HepG2 (cell line): ENCODE data around the gene FAM131C. TPM values are rescaled to one million over a fixed set of nuclear protein-coding genes. Genes with fewer than 3 reads are reported as not detected.

Experiments used
- DDIT3 ChIP-seq: sonication (generic); formaldehyde crosslinking; IDR thresholded peaks from 2 replicates; pipeline ENCODE4 v1.4.0; 2020; ENCODE audit warnings: mild to moderate bottlenecking, missing genetic modification reagents
- DNMT1 ChIP-seq: sonication (generic); formaldehyde crosslinking; IDR thresholded peaks from 2 replicates; pipeline ENCODE4 v1.5.1; 2020; ENCODE audit warnings: mild to moderate bottlenecking, missing genetic modification reagents
- FOXO4 ChIP-seq: sonication (generic); formaldehyde crosslinking; conservative IDR thresholded peaks from 2 replicates; pipeline ENCODE4 v1.8.1; 2023; ENCODE audit warnings: missing genetic modification reagents
- GTF2F1 ChIP-seq: fragments of 150-350 bp; IDR thresholded peaks from 2 replicates; pipeline ENCODE4 v1.6.1; 2014; ENCODE audit warnings: low read length
- HDAC1 ChIP-seq: sonication (generic); formaldehyde crosslinking; IDR thresholded peaks from 2 replicates; pipeline ENCODE4 v1.5.1; 2020; ENCODE audit warnings: mild to moderate bottlenecking, missing genetic modification reagents
- JUND ChIP-seq: sonication (generic); formaldehyde crosslinking; IDR thresholded peaks from 2 replicates; pipeline ENCODE4 v1.8.0; 2022; ENCODE audit warnings: mild to moderate bottlenecking, missing genetic modification reagents
- POGZ ChIP-seq: sonication (generic); formaldehyde crosslinking; IDR thresholded peaks from 2 replicates; pipeline ENCODE4 v1.4.0; 2020; ENCODE audit warnings: mild to moderate bottlenecking, missing genetic modification reagents
- ZBTB2 ChIP-seq: sonication (generic); formaldehyde crosslinking; IDR thresholded peaks from 2 replicates; pipeline ENCODE4 v1.8.0; 2022; ENCODE audit warnings: low read depth, missing genetic modification reagents
- ZFP36 ChIP-seq: fragments of 150-350 bp; IDR thresholded peaks from 2 replicates; pipeline ENCODE4 v1.6.1; 2018; ENCODE audit warnings: borderline replicate concordance, low read length, low read depth; ENCODE audit not compliant: partially characterized antibody
- polyA plus RNA-seq, 8 experiments: library from polyadenylated mRNA; depleted of rRNA in 3 of 8; stranded (reverse) in 7 of 8; unstranded in 1 of 8; fragments of >200 nt; fragmentation: Illumina TruSeq in 4 of 8; extraction: Trizol in 4 of 8; gene quantifications; 2 replicates each; pipeline versions ENCODE4 v1.2.1 to v1.2.3, GENCODE V29; 2011 to 2016; ENCODE audit warnings: low read depth in 4 of 8, missing spikeins in 1 of 8, mixed read lengths in 1 of 8; ENCODE audit not compliant: insufficient read depth in 1 of 8
- total RNA-seq, 5 experiments: library from RNA; depleted of rRNA; stranded (reverse); fragments of >200 nt; fragmentation: Illumina TruSeq; extraction: Trizol; gene quantifications; 2 replicates each; pipeline ENCODE4 v1.2.3, GENCODE V29; 2016; ENCODE audit warnings: low read depth in 1 of 5
- TF ChIP-seq, protein P1 (sequence below): sonication (generic); formaldehyde crosslinking; IDR thresholded peaks from 2 replicates; pipeline ENCODE4 v1.4.0; 2020; ENCODE audit warnings: missing genetic modification reagents, borderline replicate concordance
- TF ChIP-seq, protein P2 (sequence below): sonication (generic); formaldehyde crosslinking; IDR thresholded peaks from 2 replicates; pipeline ENCODE4 v1.9.0; 2022; ENCODE audit warnings: missing genetic modification reagents, mild to moderate bottlenecking, borderline replicate concordance
- TF ChIP-seq, protein P3 (sequence below), 2 experiments: sonication (generic) in 1 of 2; formaldehyde crosslinking in 1 of 2; IDR thresholded peaks; 2 replicates each; pipeline versions ENCODE4 v1.4.0 to v1.6.1; 2018 to 2020; ENCODE audit warnings: missing genetic modification reagents in 2 of 2, borderline replicate concordance in 1 of 2, low read depth in 1 of 2, mild to moderate bottlenecking in 1 of 2, missing biosample characterization in 1 of 2
- TF ChIP-seq, protein P4 (sequence below): sonication (generic); formaldehyde crosslinking; IDR thresholded peaks from 2 replicates; pipeline ENCODE4 v1.4.0; 2020; ENCODE audit warnings: mild to moderate bottlenecking, missing genetic modification reagents, borderline replicate concordance

Gene FAM131C
- total and polyA plus RNA-seq, 2 of the 13 experiments (the other 11 are each of a cell fraction or from before 2014, with no cell fraction given) = 0.07 TPM; not detected in 1

DNA sequence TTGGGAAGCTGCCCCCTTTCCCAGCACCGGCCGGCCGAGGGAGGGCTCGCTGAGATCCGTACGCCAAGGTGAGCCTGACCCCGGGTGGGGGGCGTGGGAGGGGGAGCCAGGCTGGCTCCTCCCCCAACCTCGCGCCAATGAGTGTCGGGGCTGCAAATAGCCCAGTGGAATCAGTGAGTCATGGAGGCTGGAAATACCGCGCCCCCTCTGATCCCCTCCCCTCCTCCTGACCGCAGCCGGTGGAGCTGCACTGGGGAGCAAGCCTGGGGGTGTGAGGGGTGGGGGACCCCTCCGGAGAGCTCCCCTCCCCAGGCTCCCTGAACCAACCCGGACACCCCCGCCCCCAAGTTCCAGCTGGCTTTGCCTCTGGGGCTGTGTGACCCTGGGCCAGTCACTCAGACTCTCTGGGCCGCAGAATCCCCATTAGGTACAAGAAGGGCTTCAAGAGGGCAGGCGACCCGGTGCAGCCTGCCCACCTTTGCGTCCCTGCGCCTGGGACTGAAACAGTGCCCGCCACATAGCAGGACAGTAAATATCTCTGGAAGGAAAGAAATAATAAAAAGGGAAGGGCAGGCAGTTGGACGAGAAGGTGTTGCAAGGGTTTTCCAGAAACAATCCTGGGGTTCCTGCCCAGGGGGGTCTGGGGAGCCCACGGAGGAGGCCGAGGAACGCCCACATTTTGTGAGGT is 60.1 kb downstream of the FAM131C start (continued):
- TF ChIP-seq, protein P1, sequence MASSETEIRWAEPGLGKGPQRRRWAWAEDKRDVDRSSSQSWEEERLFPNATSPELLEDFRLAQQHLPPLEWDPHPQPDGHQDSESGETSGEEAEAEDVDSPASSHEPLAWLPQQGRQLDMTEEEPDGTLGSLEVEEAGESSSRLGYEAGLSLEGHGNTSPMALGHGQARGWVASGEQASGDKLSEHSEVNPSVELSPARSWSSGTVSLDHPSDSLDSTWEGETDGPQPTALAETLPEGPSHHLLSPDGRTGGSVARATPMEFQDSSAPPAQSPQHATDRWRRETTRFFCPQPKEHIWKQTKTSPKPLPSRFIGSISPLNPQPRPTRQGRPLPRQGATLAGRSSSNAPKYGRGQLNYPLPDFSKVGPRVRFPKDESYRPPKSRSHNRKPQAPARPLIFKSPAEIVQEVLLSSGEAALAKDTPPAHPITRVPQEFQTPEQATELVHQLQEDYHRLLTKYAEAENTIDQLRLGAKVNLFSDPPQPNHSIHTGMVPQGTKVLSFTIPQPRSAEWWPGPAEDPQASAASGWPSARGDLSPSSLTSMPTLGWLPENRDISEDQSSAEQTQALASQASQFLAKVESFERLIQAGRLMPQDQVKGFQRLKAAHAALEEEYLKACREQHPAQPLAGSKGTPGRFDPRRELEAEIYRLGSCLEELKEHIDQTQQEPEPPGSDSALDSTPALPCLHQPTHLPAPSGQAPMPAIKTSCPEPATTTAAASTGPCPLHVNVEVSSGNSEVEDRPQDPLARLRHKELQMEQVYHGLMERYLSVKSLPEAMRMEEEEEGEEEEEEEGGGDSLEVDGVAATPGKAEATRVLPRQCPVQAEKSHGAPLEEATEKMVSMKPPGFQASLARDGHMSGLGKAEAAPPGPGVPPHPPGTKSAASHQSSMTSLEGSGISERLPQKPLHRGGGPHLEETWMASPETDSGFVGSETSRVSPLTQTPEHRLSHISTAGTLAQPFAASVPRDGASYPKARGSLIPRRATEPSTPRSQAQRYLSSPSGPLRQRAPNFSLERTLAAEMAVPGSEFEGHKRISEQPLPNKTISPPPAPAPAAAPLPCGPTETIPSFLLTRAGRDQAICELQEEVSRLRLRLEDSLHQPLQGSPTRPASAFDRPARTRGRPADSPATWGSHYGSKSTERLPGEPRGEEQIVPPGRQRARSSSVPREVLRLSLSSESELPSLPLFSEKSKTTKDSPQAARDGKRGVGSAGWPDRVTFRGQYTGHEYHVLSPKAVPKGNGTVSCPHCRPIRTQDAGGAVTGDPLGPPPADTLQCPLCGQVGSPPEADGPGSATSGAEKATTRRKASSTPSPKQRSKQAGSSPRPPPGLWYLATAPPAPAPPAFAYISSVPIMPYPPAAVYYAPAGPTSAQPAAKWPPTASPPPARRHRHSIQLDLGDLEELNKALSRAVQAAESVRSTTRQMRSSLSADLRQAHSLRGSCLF (CRISPR knock-in tag) = no peak
- TF ChIP-seq ZBTB2 = no peak
- TF ChIP-seq DDIT3 (CRISPR knock-in tag) = no peak
- no peak for TF ChIP-seq HDAC1 (CRISPR knock-in tag)
- TF ChIP-seq, protein P2, sequence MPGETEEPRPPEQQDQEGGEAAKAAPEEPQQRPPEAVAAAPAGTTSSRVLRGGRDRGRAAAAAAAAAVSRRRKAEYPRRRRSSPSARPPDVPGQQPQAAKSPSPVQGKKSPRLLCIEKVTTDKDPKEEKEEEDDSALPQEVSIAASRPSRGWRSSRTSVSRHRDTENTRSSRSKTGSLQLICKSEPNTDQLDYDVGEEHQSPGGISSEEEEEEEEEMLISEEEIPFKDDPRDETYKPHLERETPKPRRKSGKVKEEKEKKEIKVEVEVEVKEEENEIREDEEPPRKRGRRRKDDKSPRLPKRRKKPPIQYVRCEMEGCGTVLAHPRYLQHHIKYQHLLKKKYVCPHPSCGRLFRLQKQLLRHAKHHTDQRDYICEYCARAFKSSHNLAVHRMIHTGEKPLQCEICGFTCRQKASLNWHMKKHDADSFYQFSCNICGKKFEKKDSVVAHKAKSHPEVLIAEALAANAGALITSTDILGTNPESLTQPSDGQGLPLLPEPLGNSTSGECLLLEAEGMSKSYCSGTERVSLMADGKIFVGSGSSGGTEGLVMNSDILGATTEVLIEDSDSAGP (CRISPR knock-in tag) = 0 out of 2 replicates have a peak, but pooled peaks have one; percentile 4
- TF ChIP-seq FOXO4 (CRISPR knock-in tag) = no peak
- no peak for TF ChIP-seq DNMT1 (CRISPR knock-in tag)
- TF ChIP-seq, protein P3, sequence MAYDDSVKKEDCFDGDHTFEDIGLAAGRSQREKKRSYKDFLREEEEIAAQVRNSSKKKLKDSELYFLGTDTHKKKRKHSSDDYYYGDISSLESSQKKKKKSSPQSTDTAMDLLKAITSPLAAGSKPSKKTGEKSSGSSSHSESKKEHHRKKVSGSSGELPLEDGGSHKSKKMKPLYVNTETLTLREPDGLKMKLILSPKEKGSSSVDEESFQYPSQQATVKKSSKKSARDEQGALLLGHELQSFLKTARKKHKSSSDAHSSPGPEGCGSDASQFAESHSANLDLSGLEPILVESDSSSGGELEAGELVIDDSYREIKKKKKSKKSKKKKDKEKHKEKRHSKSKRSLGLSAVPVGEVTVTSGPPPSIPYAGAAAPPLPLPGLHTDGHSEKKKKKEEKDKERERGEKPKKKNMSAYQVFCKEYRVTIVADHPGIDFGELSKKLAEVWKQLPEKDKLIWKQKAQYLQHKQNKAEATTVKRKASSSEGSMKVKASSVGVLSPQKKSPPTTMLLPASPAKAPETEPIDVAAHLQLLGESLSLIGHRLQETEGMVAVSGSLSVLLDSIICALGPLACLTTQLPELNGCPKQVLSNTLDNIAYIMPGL (CRISPR knock-in tag; IDR thresholded peaks at IDR 0.05; ENCODE audit: borderline replicate concordance in 1 of 2, low read depth in 1 of 2) = no peak
- TF ChIP-seq POGZ (CRISPR knock-in tag) = 0 out of 2 replicates have a peak, but pooled peaks have one; percentile 5
- no peak for TF ChIP-seq GTF2F1
- TF ChIP-seq, protein P4, sequence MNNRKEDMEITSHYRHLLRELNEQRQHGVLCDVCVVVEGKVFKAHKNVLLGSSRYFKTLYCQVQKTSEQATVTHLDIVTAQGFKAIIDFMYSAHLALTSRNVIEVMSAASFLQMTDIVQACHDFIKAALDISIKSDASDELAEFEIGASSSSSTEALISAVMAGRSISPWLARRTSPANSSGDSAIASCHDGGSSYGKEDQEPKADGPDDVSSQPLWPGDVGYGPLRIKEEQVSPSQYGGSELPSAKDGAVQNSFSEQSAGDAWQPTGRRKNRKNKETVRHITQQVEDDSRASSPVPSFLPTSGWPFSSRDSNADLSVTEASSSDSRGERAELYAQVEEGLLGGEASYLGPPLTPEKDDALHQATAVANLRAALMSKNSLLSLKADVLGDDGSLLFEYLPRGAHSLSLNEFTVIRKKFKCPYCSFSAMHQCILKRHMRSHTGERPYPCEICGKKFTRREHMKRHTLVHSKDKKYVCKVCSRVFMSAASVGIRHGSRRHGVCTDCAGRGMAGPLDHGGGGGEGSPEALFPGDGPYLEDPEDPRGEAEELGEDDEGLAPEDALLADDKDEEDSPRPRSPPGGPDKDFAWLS = no peak
- TF ChIP-seq JUND (CRISPR knock-in tag) = 0 out of 2 replicates have a peak, but pooled peaks have one; percentile 57
- TF ChIP-seq ZFP36 = peak; percentile 59
